Coronary artery (tissue), 2 donors: ENCODE results near the gene XAGE1B.
A peak's percentile ranks its signal among the peaks of the same experiment; 100 is the strongest.
"Not testable (repeated sequence)": the region's sequence is repeated elsewhere in the genome, so short reads cannot be mapped to it uniquely, and the experiment has no call there.

Experiments used
- DNase-seq: peaks from one replicate; pipeline ENCODE4 v3.0.0-alpha.2; 2017; ENCODE audit warnings: low spot score
- H3K27ac ChIP-seq, 2 donors: fragments of 200-600 bp; sonication (generic); one replicate each; pipeline ENCODE4 v1.5.1; 2016 to 2019
- H3K4me3 ChIP-seq: fragments of 200-600 bp; sonication (generic); 2 replicates; pipeline ENCODE4 v1.5.1; 2016; ENCODE audit warnings: mild to moderate bottlenecking, moderate library complexity
- CTCF ChIP-seq: fragments of 200-600 bp; sonication (generic); IDR thresholded peaks from one replicate; pipeline ENCODE4 v1.5.1; 2019; ENCODE audit warnings: antibody characterized with exemption

XAGE1B gene

GRCh38 chrX:52509916-52510315 lies 6.9 kb downstream of the XAGE1B start:
- H3K4me3 ChIP-seq, result no peak overlapping the region
- H3K27ac ChIP-seq, result no peak overlapping the region
- no peak for TF ChIP-seq CTCF
- DNase-seq, result peak; percentile 17

GRCh38 chrX:52507331-52507730 lies 9.5 kb downstream of the XAGE1B start:
- TF ChIP-seq CTCF, result no peak
- no peak overlapping the region for H3K27ac ChIP-seq
- DNase-seq, result no peak
- H3K4me3 ChIP-seq, result no peak overlapping the region

- peak; percentile 26 for DNase-seq
- Histone ChIP-seq H3K4me3 (no peak overlapping the region), H3K27ac (no peak overlapping the region)
- TF ChIP-seq CTCF, result no peak
These were observed 12.3 kb downstream of the XAGE1B start for GRCh38 chrX:52504551-52504950.

- H3K27ac ChIP-seq, H3K4me3 ChIP-seq, DNase-seq: not testable (repeated sequence)
These were observed 15.5 kb downstream of the XAGE1B start for GRCh38 chrX:52501362-52501761.

GRCh38 chrX:52496419-52496772 lies 20.5 kb downstream of the XAGE1B start:
- not testable (repeated sequence) for H3K4me3 ChIP-seq, H3K27ac ChIP-seq, DNase-seq

- not testable (repeated sequence) for DNase-seq, H3K4me3 ChIP-seq, H3K27ac ChIP-seq
These were observed 21.1 kb downstream of the XAGE1B start, which contains the start of gene XAGE1A for GRCh38 chrX:52495545-52496418. TSS of gene XAGE1A (plus strand) at chrX:52495808. CDS start at chrX:52497362, 1,554 bp downstream.

- not testable (repeated sequence) for DNase-seq, H3K27ac ChIP-seq, H3K4me3 ChIP-seq
These were observed 45.6 kb downstream of the XAGE1B start for GRCh38 chrX:52471301-52471700.
